ENCODE results near the gene ISYNA1.

GRCh38 chr19:18424890-18425514 is 12.9 kb downstream of the ISYNA1 start:
- no peak for TF ChIP-seq CTCF (conservative IDR thresholded peaks at IDR 0.05; ENCODE audit: low read depth, low read length)
- TF ChIP-seq USF2 (IDR thresholded peaks at IDR 0.05; ENCODE audit: low read depth, low read length): no peak
- TF ChIP-seq POLR2A (IDR thresholded peaks at IDR 0.05; ENCODE audit: low read depth, low read length): no peak
- no peak for TF ChIP-seq CEBPB (IDR thresholded peaks at IDR 0.05; ENCODE audit: low read depth, low read length)
